Measurements from ENCODE around the gene RTRAF.

GRCh38 chr14:52000696-52001095 lies 11.3 kb downstream of the RTRAF start:
- TF ChIP-seq POLR2A (IDR thresholded peaks at IDR 0.05) (no peak), CTCF (IDR thresholded peaks at IDR 0.05) (no peak), POLR2AphosphoS5 (IDR thresholded peaks at IDR 0.05) (no peak), EP300 (IDR thresholded peaks at IDR 0.05) (no peak)

Measured in upper lobe of left lung (tissue), 4 donors.